Trophoblast cell (in vitro differentiated cells and primary cell): ENCODE measurements around the gene PDHB.

ENCODE experiments used
- DNase-seq, 2 donors: peaks; one replicate each; pipeline ENCODE4 v3.0.0-alpha.2; 2016
- H2AFZ ChIP-seq: 2 replicates; pipeline ENCODE4 v1.6.1; 2013; ENCODE audit warnings: low read length, moderate library complexity, mild to moderate bottlenecking; ENCODE audit not compliant: insufficient read depth, poor library complexity
- H2AK5ac ChIP-seq: 2 replicates; pipeline ENCODE4 v1.6.1; 2013; ENCODE audit warnings: mild to moderate bottlenecking, low read length
- H2BK120ac ChIP-seq: 2 replicates; pipeline ENCODE4 v1.6.1; 2013; ENCODE audit warnings: low read length, mild to moderate bottlenecking, moderate library complexity; ENCODE audit not compliant: insufficient read depth, poor library complexity
- H2BK12ac ChIP-seq: 2 replicates; pipeline ENCODE4 v1.6.1; 2013; ENCODE audit warnings: mild to moderate bottlenecking, low read length, moderate library complexity
- H2BK5ac ChIP-seq: 2 replicates; pipeline ENCODE4 v1.6.1; 2013; ENCODE audit warnings: low read length, low read depth, moderate library complexity, mild to moderate bottlenecking; ENCODE audit not compliant: poor library complexity
- H3K14ac ChIP-seq: 2 replicates; pipeline ENCODE4 v1.6.1; 2013; ENCODE audit warnings: mild to moderate bottlenecking, low read length
- H3K18ac ChIP-seq: 2 replicates; pipeline ENCODE4 v1.6.1; 2013; ENCODE audit warnings: mild to moderate bottlenecking, low read length
- H3K23ac ChIP-seq: 2 replicates; pipeline ENCODE4 v1.6.1; 2013; ENCODE audit warnings: low read length
- H3K27ac ChIP-seq: 2 replicates; pipeline ENCODE4 v1.5.1; 2013; ENCODE audit warnings: low read depth, mild to moderate bottlenecking, inconsistent platforms, low read length, moderate library complexity
- H3K27me3 ChIP-seq: 2 replicates; pipeline ENCODE4 v1.6.1; 2013; ENCODE audit warnings: inconsistent platforms, mild to moderate bottlenecking, low read length, moderate library complexity; ENCODE audit not compliant: insufficient read depth
- H3K36me3 ChIP-seq, 2 experiments: 1 replicate in 1 of 2; 2 replicates in 1 of 2; pipeline ENCODE4 v1.6.1; 2013; ENCODE audit warnings: low read length in 2 of 2, mild to moderate bottlenecking in 2 of 2, moderate library complexity in 1 of 2; ENCODE audit not compliant: insufficient read depth in 2 of 2, control insufficient read depth in 1 of 2
- H3K4ac ChIP-seq: 2 replicates; pipeline ENCODE4 v1.6.1; 2013; ENCODE audit warnings: low read depth, mild to moderate bottlenecking, low read length, moderate library complexity
- H3K4me1 ChIP-seq, 2 experiments: 1 replicate in 1 of 2; 2 replicates in 1 of 2; pipeline ENCODE4 v1.6.1; 2013; ENCODE audit warnings: low read length in 2 of 2, mild to moderate bottlenecking in 2 of 2, moderate library complexity in 1 of 2; ENCODE audit not compliant: insufficient read depth in 2 of 2, control insufficient read depth in 1 of 2
- H3K4me2 ChIP-seq: 2 replicates; pipeline ENCODE4 v1.6.1; 2013; ENCODE audit warnings: inconsistent platforms, mild to moderate bottlenecking, low read length, moderate library complexity
- H3K4me3 ChIP-seq: 2 replicates; pipeline ENCODE4 v1.5.1; 2013; ENCODE audit warnings: mild to moderate bottlenecking, low read depth, low read length, inconsistent platforms
- H3K79me1 ChIP-seq: one replicate; pipeline ENCODE4 v1.6.1; 2013; ENCODE audit warnings: low read length
- H3K79me2 ChIP-seq: 2 replicates; pipeline ENCODE4 v1.6.1; 2013; ENCODE audit warnings: low read length, mild to moderate bottlenecking; ENCODE audit not compliant: control insufficient read depth, insufficient read depth, poor library complexity
- H3K9ac ChIP-seq: 2 replicates; pipeline ENCODE4 v1.6.1; 2013; ENCODE audit warnings: mild to moderate bottlenecking, low read length
- H3K9me3 ChIP-seq: 2 replicates; pipeline ENCODE4 v1.6.1; 2013; ENCODE audit warnings: low read depth, mild to moderate bottlenecking, control low read depth, inconsistent platforms, low read length; ENCODE audit not compliant: insufficient read depth
- H4K12ac ChIP-seq: 2 replicates; pipeline ENCODE4 v1.6.1; 2013; ENCODE audit warnings: low read depth, mild to moderate bottlenecking, low read length, moderate library complexity
- H4K8ac ChIP-seq: 2 replicates; pipeline ENCODE4 v1.6.1; 2013; ENCODE audit warnings: low read depth, mild to moderate bottlenecking, low read length, moderate library complexity
- H4K91ac ChIP-seq: one replicate; pipeline ENCODE4 v1.6.1; 2013; ENCODE audit warnings: low read depth, mild to moderate bottlenecking, low read length, moderate library complexity
- WGBS: extraction: QIAGEN DNeasy Blood & Tissue Kit; methylation state at CpG from one replicate; pipeline ENCODE4 v1.1.7; 2013; ENCODE audit warnings: missing lambda C conversion rate; ENCODE audit not compliant: insufficient read length, insufficient coverage; ENCODE audit errors: extremely low coverage; 5-methylcytosine and 5-hydroxymethylcytosine counted together

The PDHB gene

DNA sequence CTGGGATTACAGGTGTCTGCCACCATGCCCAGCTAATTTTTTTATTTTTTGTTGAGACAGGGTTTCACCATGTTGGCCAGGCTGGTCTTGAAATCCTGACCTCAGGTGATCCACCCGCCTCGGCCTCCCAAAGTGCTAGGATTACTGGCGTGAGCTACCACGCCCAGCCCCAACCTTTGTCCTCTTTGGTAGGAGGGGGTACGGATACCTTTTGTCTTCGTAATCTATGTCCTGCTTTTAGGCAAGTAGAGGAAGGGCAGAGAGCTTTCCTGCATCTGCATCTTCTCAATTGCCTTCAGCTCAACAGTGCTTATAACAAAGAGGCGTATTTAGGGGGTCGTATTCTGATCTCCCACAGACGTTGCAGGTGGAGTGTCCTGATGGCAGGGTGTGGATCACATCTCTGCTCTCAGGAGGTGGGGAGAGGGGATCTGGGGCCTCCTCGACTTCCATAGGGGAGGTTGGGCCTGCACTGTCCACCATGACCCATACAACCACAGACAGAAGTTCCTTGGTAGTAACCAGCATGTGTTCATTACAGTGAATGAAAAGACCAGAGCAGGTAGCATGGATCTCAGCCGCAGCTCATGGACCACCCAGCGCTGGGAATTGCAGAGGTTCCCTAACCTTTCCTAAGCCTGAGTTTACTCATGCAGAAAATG is 36.9 kb upstream of the PDHB start:
- H3K79me1 ChIP-seq = no peaks in the 10 kb centered on the region
- H3K27me3 ChIP-seq = no peaks in the 10 kb centered on the region
- no peak overlapping the region for H3K4ac ChIP-seq
- H2AFZ ChIP-seq = no peak overlapping the region
- H2BK12ac ChIP-seq = no peak overlapping the region
- no peak overlapping the region for H4K91ac ChIP-seq
- H3K27ac ChIP-seq = no peak overlapping the region
- H3K79me2 ChIP-seq = no peaks in the 10 kb centered on the region
- no peaks in the 10 kb centered on the region for H3K36me3 ChIP-seq
- no peaks in the 10 kb centered on the region for H3K9me3 ChIP-seq
- no peak overlapping the region for H3K9ac ChIP-seq
- no CpG with 5 or more reads among the region's 12 CpGs for WGBS
- H3K4me3 ChIP-seq = no peak overlapping the region
- DNase-seq = no peak
- H2BK120ac ChIP-seq = no peak overlapping the region
- H3K14ac ChIP-seq = no peak overlapping the region
- no peak overlapping the region for H2AK5ac ChIP-seq
- no peak overlapping the region for H3K23ac ChIP-seq
- no peak overlapping the region for H4K8ac ChIP-seq
- H4K12ac ChIP-seq = no peak overlapping the region
- H2BK5ac ChIP-seq = no peak overlapping the region
- no peak overlapping the region for H3K18ac ChIP-seq
- no peak overlapping the region for H3K4me2 ChIP-seq
- peaks cover 0 to 3% of the 10 kb centered on the region in 2 experiments for H3K4me1 ChIP-seq

DNA sequence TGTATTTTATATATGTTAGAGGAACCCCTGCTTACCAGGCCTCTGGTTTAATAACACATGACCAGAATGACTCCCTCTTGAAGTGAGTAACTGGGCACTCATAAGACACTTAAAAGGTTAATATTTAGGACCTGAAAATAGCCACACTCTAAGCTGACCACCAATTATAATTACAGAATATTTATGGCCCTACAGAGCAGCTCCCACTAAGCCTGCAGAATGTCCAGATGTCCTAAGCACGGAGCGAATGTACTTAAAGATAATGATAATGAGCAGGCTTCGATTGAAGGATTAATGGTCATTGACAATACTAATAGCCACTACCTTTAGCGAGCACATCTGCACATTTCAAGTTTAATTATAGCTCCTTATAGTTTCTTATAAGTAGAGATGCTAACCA is 35.5 kb upstream of the PDHB start:
- no peaks in the 10 kb centered on the region for H3K36me3 ChIP-seq
- H3K4ac ChIP-seq = no peak overlapping the region
- no peak for DNase-seq
- H3K79me2 ChIP-seq = no peaks in the 10 kb centered on the region
- no peak overlapping the region for H3K4me2 ChIP-seq
- H4K8ac ChIP-seq = no peak overlapping the region
- no peak overlapping the region for H3K14ac ChIP-seq
- no peak overlapping the region for H2BK120ac ChIP-seq
- no peak overlapping the region for H3K18ac ChIP-seq
- H3K27ac ChIP-seq = no peak overlapping the region
- H4K91ac ChIP-seq = no peak overlapping the region
- H3K23ac ChIP-seq = no peak overlapping the region
- no peak overlapping the region for H2BK5ac ChIP-seq
- H3K27me3 ChIP-seq = no peaks in the 10 kb centered on the region
- H2BK12ac ChIP-seq = no peak overlapping the region
- H3K9me3 ChIP-seq = no peaks in the 10 kb centered on the region
- H2AFZ ChIP-seq = no peak overlapping the region
- H3K9ac ChIP-seq = no peak overlapping the region
- no peaks in the 10 kb centered on the region for H3K79me1 ChIP-seq
- WGBS = no CpG with 5 or more reads among the region's 4 CpGs
- no peak overlapping the region for H3K4me3 ChIP-seq
- no peak overlapping the region for H4K12ac ChIP-seq
- H2AK5ac ChIP-seq = no peak overlapping the region
- peaks cover 0 to 3% of the 10 kb centered on the region in 2 experiments for H3K4me1 ChIP-seq

DNA sequence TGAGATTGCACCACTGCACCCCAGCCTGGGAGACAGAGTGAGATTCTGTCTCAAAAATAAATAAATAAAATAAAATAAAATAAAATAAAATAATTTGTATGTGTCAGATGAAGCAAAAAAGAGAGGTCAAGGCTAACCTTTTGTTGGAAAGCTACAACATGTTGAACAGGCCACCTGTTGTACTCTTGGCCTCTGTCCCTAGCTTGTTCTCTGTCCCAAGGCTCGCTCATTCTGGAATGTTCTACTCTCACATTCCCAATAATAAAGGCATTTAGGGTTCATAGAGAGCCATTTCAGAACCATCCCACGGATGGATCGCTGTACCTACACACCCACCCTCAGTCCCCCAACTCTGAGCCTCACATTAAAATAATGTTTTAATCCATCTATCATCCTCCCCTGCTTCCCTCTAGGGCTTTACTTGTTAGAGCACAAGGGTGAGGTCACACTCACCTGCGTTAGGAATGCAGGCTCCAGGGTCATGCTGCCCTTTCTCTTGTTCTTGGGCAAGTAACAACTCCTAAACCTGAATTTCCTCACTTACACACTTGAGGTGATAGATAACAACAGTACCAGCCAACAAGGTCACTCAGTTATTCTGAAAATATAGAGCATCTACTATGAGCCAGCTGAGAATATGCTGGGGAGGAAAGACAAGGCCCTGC is 33.4 kb upstream of the PDHB start:
- H3K4ac ChIP-seq = no peak overlapping the region
- H2BK120ac ChIP-seq = no peak overlapping the region
- no peak overlapping the region for H3K27ac ChIP-seq
- no peak overlapping the region for H2BK5ac ChIP-seq
- no peak overlapping the region for H2BK12ac ChIP-seq
- H4K8ac ChIP-seq = no peak overlapping the region
- H4K12ac ChIP-seq = no peak overlapping the region
- DNase-seq = no peak
- no CpG with 5 or more reads among the region's 4 CpGs for WGBS
- H3K23ac ChIP-seq = no peak overlapping the region
- H2AFZ ChIP-seq = no peak overlapping the region
- no peaks in the 10 kb centered on the region for H3K79me2 ChIP-seq
- no peak overlapping the region for H3K4me3 ChIP-seq
- H3K14ac ChIP-seq = no peak overlapping the region
- H3K4me1 ChIP-seq = peaks cover 0 to 3% of the 10 kb centered on the region in 2 experiments
- H3K18ac ChIP-seq = no peak overlapping the region
- H4K91ac ChIP-seq = no peak overlapping the region
- no peaks in the 10 kb centered on the region for H3K79me1 ChIP-seq
- H3K36me3 ChIP-seq = no peaks in the 10 kb centered on the region
- H3K27me3 ChIP-seq = no peaks in the 10 kb centered on the region
- H3K9ac ChIP-seq = no peak overlapping the region
- H2AK5ac ChIP-seq = no peak overlapping the region
- H3K9me3 ChIP-seq = no peaks in the 10 kb centered on the region
- H3K4me2 ChIP-seq = no peak overlapping the region

DNA sequence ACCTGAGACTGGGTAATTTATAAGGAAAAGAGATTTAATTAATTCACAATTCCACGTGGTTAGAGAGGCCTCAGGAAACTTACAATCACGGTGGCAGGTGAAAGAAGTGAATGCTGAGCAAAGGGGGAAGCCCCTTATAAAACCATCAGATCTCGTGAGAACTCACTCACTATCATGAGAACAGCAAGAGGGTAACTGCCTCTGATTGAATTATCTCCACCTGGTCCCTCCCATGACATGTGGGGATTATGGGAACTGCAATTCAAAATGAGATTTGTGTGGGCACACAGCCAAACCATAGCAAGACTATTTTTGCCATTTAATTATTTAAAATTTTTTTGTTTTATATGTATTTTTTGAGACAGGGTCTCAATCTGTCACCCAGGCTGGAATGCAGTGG is 31.2 kb upstream of the PDHB start:
- H4K12ac ChIP-seq = no peak overlapping the region
- no peak overlapping the region for H2AK5ac ChIP-seq
- no peaks in the 10 kb centered on the region for H3K79me1 ChIP-seq
- no peak overlapping the region for H3K18ac ChIP-seq
- no peaks in the 10 kb centered on the region for H3K9me3 ChIP-seq
- no peak overlapping the region for H2BK5ac ChIP-seq
- no peaks in the 10 kb centered on the region for H3K4me1 ChIP-seq
- no peak overlapping the region for H3K9ac ChIP-seq
- H4K8ac ChIP-seq = no peak overlapping the region
- no peak overlapping the region for H2AFZ ChIP-seq
- H3K27me3 ChIP-seq = no peaks in the 10 kb centered on the region
- H3K23ac ChIP-seq = no peak overlapping the region
- no CpG with 5 or more reads among the region's 3 CpGs for WGBS
- no peaks in the 10 kb centered on the region for H3K79me2 ChIP-seq
- H3K4me3 ChIP-seq = no peak overlapping the region
- H2BK120ac ChIP-seq = no peak overlapping the region
- no peak overlapping the region for H4K91ac ChIP-seq
- DNase-seq = no peak
- no peaks in the 10 kb centered on the region for H3K36me3 ChIP-seq
- H3K14ac ChIP-seq = no peak overlapping the region
- H3K27ac ChIP-seq = no peak overlapping the region
- H3K4ac ChIP-seq = no peak overlapping the region
- no peak overlapping the region for H3K4me2 ChIP-seq
- no peak overlapping the region for H2BK12ac ChIP-seq
